Activated T-cell treated with anti-CD3 and anti-CD28 coated beads, Interleukin-2, amount 50 U/mL, for 24 hours (primary cell): ENCODE measurements around the gene CPAMD8.
"Not testable (repeated sequence)": the region's sequence is repeated elsewhere in the genome, so short reads cannot be mapped to it uniquely, and the experiment has no call there.

Experiments used
- DNase-seq: peaks from one replicate; pipeline ENCODE4 v3.0.0-alpha.2; 2020
- H3K27ac Mint-ChIP-seq: 2 replicates; pipeline ENCODE4 v1.8.0; 2020; ENCODE audit warnings: mild to moderate bottlenecking, mixed read lengths
- H3K27me3 Mint-ChIP-seq: 2 replicates; pipeline ENCODE4 v1.8.0; 2020; ENCODE audit warnings: mixed read lengths
- H3K36me3 Mint-ChIP-seq: 2 replicates; pipeline ENCODE4 v1.8.0; 2020; ENCODE audit warnings: low read depth, mixed read lengths
- H3K4me1 Mint-ChIP-seq: 2 replicates; pipeline ENCODE4 v1.8.0; 2020; ENCODE audit warnings: low read depth, mixed read lengths
- H3K4me3 Mint-ChIP-seq: 2 replicates; pipeline ENCODE4 v1.8.0; 2020; ENCODE audit warnings: mild to moderate bottlenecking, moderate library complexity, mixed read lengths
- H3K9me3 Mint-ChIP-seq: 2 replicates; pipeline ENCODE4 v1.8.0; 2020; ENCODE audit warnings: mixed read lengths

Gene CPAMD8

GRCh38 chr19:16938211-16938610 is 88.4 kb downstream of the CPAMD8 start:
- no peaks in the 10 kb centered on the region for H3K27me3 Mint-ChIP-seq
- no peaks in the 10 kb centered on the region for H3K4me1 Mint-ChIP-seq
- H3K9me3 Mint-ChIP-seq = peaks cover 18% of the 10 kb centered on the region
- DNase-seq = no peak
- no peak overlapping the region for H3K27ac Mint-ChIP-seq
- H3K4me3 Mint-ChIP-seq = no peak overlapping the region
- H3K36me3 Mint-ChIP-seq = no peaks in the 10 kb centered on the region

GRCh38 chr19:16937796-16938195 is 88.8 kb downstream of the CPAMD8 start:
- not testable (repeated sequence) for H3K27ac Mint-ChIP-seq, DNase-seq, H3K27me3 Mint-ChIP-seq, H3K4me3 Mint-ChIP-seq, H3K36me3 Mint-ChIP-seq, H3K4me1 Mint-ChIP-seq
- peaks cover 18% of the 10 kb centered on the region for H3K9me3 Mint-ChIP-seq

- no peak overlapping the region for H3K27ac Mint-ChIP-seq
- no peak overlapping the region for H3K4me3 Mint-ChIP-seq
- H3K9me3 Mint-ChIP-seq = peaks cover 18% of the 10 kb centered on the region
- no peaks in the 10 kb centered on the region for H3K4me1 Mint-ChIP-seq
- H3K27me3 Mint-ChIP-seq = no peaks in the 10 kb centered on the region
- no peaks in the 10 kb centered on the region for H3K36me3 Mint-ChIP-seq
- DNase-seq = no peak
Observed at GRCh38 chr19:16936901-16937300, 89.7 kb downstream of the CPAMD8 start.

- Mint-ChIP-seq H3K27ac (no peak overlapping the region), H3K36me3 (no peaks in the 10 kb centered on the region), H3K4me3 (no peak overlapping the region), H3K9me3 (peaks cover 18% of the 10 kb centered on the region), H3K27me3 (peaks cover 7% of the 10 kb centered on the region), H3K4me1 (no peaks in the 10 kb centered on the region)
- no peak for DNase-seq
Observed at GRCh38 chr19:16934489-16934888, 92.1 kb downstream of the CPAMD8 start.

GRCh38 chr19:16931306-16931705 is 95.3 kb downstream of the CPAMD8 start:
- Mint-ChIP-seq H3K27ac (no peak overlapping the region), H3K27me3 (peaks cover 17% of the 10 kb centered on the region), H3K9me3 (peaks cover 18% of the 10 kb centered on the region), H3K36me3 (no peaks in the 10 kb centered on the region), H3K4me3 (no peak overlapping the region), H3K4me1 (no peaks in the 10 kb centered on the region)
- no peak for DNase-seq

GRCh38 chr19:16930753-16931152 is 95.9 kb downstream of the CPAMD8 start:
- no peak overlapping the region for H3K4me3 Mint-ChIP-seq
- peaks cover 18% of the 10 kb centered on the region for H3K9me3 Mint-ChIP-seq
- H3K4me1 Mint-ChIP-seq = no peaks in the 10 kb centered on the region
- H3K36me3 Mint-ChIP-seq = no peaks in the 10 kb centered on the region
- peaks cover 17% of the 10 kb centered on the region for H3K27me3 Mint-ChIP-seq
- H3K27ac Mint-ChIP-seq = no peak overlapping the region
- no peak for DNase-seq

- H3K27me3 Mint-ChIP-seq = peaks cover 17% of the 10 kb centered on the region
- no peaks in the 10 kb centered on the region for H3K4me1 Mint-ChIP-seq
- H3K4me3 Mint-ChIP-seq = no peak overlapping the region
Observed at GRCh38 chr19:16928916-16929315, 97.7 kb downstream of the CPAMD8 start.

GRCh38 chr19:16928351-16928750 is 98.3 kb downstream of the CPAMD8 start:
- DNase-seq = no peak
- Mint-ChIP-seq H3K4me1 (no peaks in the 10 kb centered on the region), H3K27me3 (peaks cover 17% of the 10 kb centered on the region), H3K4me3 (no peak overlapping the region), H3K27ac (no peak overlapping the region), H3K9me3 (peaks cover 4% of the 10 kb centered on the region), H3K36me3 (no peaks in the 10 kb centered on the region)

More at GRCh38 chr19:16928916-16929315, 97.7 kb downstream of the CPAMD8 start:
- Mint-ChIP-seq H3K36me3 (no peaks in the 10 kb centered on the region), H3K27ac (no peak overlapping the region), H3K9me3 (peaks cover 10% of the 10 kb centered on the region)
- DNase-seq = no peak

GRCh38 chr19:16927883-16928282 is 98.7 kb downstream of the CPAMD8 start:
- H3K36me3 Mint-ChIP-seq = no peaks in the 10 kb centered on the region
- DNase-seq = no peak
- no peaks in the 10 kb centered on the region for H3K4me1 Mint-ChIP-seq
- peaks cover 17% of the 10 kb centered on the region for H3K27me3 Mint-ChIP-seq
- no peak overlapping the region for H3K4me3 Mint-ChIP-seq
- no peak overlapping the region for H3K27ac Mint-ChIP-seq
- H3K9me3 Mint-ChIP-seq = peaks cover 2% of the 10 kb centered on the region

- DNase-seq = no peak
- Mint-ChIP-seq H3K4me3 (no peak overlapping the region), H3K36me3 (no peaks in the 10 kb centered on the region), H3K27ac (no peak overlapping the region), H3K9me3 (peaks cover 5% of the 10 kb centered on the region), H3K4me1 (no peaks in the 10 kb centered on the region), H3K27me3 (peaks cover 4% of the 10 kb centered on the region)
Observed at GRCh38 chr19:16922949-16923348, 103.7 kb downstream of the CPAMD8 start.

- DNase-seq = no peak
- Mint-ChIP-seq H3K4me3 (no peak overlapping the region), H3K9me3 (peaks cover 5% of the 10 kb centered on the region), H3K27me3 (peaks cover 4% of the 10 kb centered on the region), H3K36me3 (no peaks in the 10 kb centered on the region), H3K27ac (no peak overlapping the region), H3K4me1 (no peaks in the 10 kb centered on the region)
Observed at GRCh38 chr19:16922592-16922934, 104.0 kb downstream of the CPAMD8 start.

- H3K4me1 Mint-ChIP-seq = no peaks in the 10 kb centered on the region
- no peak overlapping the region for H3K27ac Mint-ChIP-seq
- no peak overlapping the region for H3K4me3 Mint-ChIP-seq
- peaks cover 9% of the 10 kb centered on the region for H3K27me3 Mint-ChIP-seq
- DNase-seq = no peak
- no peaks in the 10 kb centered on the region for H3K36me3 Mint-ChIP-seq
- peaks cover 5% of the 10 kb centered on the region for H3K9me3 Mint-ChIP-seq
Observed at GRCh38 chr19:16921766-16922591, 104.6 kb downstream of the CPAMD8 start.

GRCh38 chr19:16920816-16921529 is 105.6 kb downstream of the CPAMD8 start:
- no peak overlapping the region for H3K27ac Mint-ChIP-seq
- no peaks in the 10 kb centered on the region for H3K36me3 Mint-ChIP-seq
- H3K9me3 Mint-ChIP-seq = peaks cover 5% of the 10 kb centered on the region
- H3K4me3 Mint-ChIP-seq = no peak overlapping the region
- no peaks in the 10 kb centered on the region for H3K4me1 Mint-ChIP-seq
- H3K27me3 Mint-ChIP-seq = peaks cover 13% of the 10 kb centered on the region
- DNase-seq = no peak

- no peak for DNase-seq
- H3K36me3 Mint-ChIP-seq = no peaks in the 10 kb centered on the region
- H3K9me3 Mint-ChIP-seq = peaks cover 2% of the 10 kb centered on the region
- H3K4me1 Mint-ChIP-seq = no peaks in the 10 kb centered on the region
- no peak overlapping the region for H3K27ac Mint-ChIP-seq
- H3K27me3 Mint-ChIP-seq = peaks cover 13% of the 10 kb centered on the region
- no peak overlapping the region for H3K4me3 Mint-ChIP-seq
Observed at GRCh38 chr19:16919496-16919895, 107.1 kb downstream of the CPAMD8 start.

GRCh38 chr19:16917401-16917800 is 109.2 kb downstream of the CPAMD8 start:
- Mint-ChIP-seq H3K27ac (no peak overlapping the region), H3K4me3 (no peak overlapping the region), H3K9me3 (peaks cover 18% of the 10 kb centered on the region), H3K27me3 (peaks cover 13% of the 10 kb centered on the region), H3K4me1 (no peaks in the 10 kb centered on the region), H3K36me3 (peaks cover 4% of the 10 kb centered on the region)
- no peak for DNase-seq
